HCT116 (cell line): ENCODE results near the gene CERS6. TPM values are rescaled to one million over a fixed set of nuclear protein-coding genes. Genes with fewer than 3 reads are reported as not detected.

Experiments
- ELF1 ChIP-seq: IDR thresholded peaks from 2 replicates; pipeline ENCODE4 v1.6.1; 2012; ENCODE audit warnings: low read depth, borderline replicate concordance
- POLR2AphosphoS5 ChIP-seq: IDR thresholded peaks from 2 replicates; pipeline ENCODE4 v1.6.1; 2011; ENCODE audit warnings: mild to moderate bottlenecking, low read depth, low read length, moderate library complexity
- REST ChIP-seq: IDR thresholded peaks from 2 replicates; pipeline ENCODE4 v1.6.1; 2012; ENCODE audit warnings: low read depth
- SP1 ChIP-seq: IDR thresholded peaks from 2 replicates; pipeline ENCODE4 v1.6.1; 2012; ENCODE audit warnings: low read depth
- SRF ChIP-seq: IDR thresholded peaks from 2 replicates; pipeline ENCODE4 v1.6.1; 2012; ENCODE audit warnings: low read depth
- YY1 ChIP-seq: IDR thresholded peaks from 2 replicates; pipeline ENCODE4 v1.6.1; 2011; ENCODE audit warnings: low read length, low read depth, moderate library complexity, mild to moderate bottlenecking; ENCODE audit not compliant: insufficient replicate concordance; ENCODE audit errors: extremely low read depth
- total RNA-seq: library from RNA; stranded (reverse); gene quantifications from one replicate; pipeline ENCODE4 v1.2.1, GENCODE V29; 2021; ENCODE audit not compliant: unreplicated experiment
- TF ChIP-seq, protein P1 (sequence below), 3 experiments: fragments of 200-600 bp in 1 of 3; sonication (generic) in 1 of 3; IDR thresholded peaks in 2 of 3; conservative IDR thresholded peaks in 1 of 3; 2 replicates each; pipeline ENCODE4 v1.5.1; 2012 to 2017; ENCODE audit warnings: low read depth in 2 of 3, low read length in 2 of 3, antibody characterized with exemption in 1 of 3, borderline replicate concordance in 1 of 3, control low read depth in 1 of 3, mild to moderate bottlenecking in 1 of 3, mixed read lengths in 1 of 3, mixed run types in 1 of 3, moderate library complexity in 1 of 3; ENCODE audit not compliant: insufficient read depth in 1 of 3

Gene CERS6
- total RNA-seq, 1 experiment from 2014 or later = 37.0 TPM

DNA sequence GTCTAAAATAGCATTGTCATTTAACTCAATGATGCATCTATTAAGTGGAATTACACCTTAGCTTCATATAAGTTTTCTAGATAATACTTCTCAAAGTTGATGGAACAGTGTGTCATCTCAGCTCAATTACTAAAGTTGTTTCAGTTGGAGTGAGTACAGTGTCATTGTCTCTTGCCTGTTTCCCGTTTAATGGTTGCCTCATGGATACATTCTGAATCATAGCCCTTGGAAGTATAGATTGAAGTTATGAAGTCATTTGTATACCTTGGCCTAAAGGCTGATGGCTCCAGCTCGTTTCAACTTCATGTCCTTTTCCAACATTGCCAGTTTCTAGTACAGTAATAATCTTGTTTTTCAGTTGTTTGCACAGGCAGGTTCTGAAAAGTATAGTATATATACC, 215.9 kb downstream of the CERS6 start (continued):
- no peak for TF ChIP-seq REST
- TF ChIP-seq, protein P1, sequence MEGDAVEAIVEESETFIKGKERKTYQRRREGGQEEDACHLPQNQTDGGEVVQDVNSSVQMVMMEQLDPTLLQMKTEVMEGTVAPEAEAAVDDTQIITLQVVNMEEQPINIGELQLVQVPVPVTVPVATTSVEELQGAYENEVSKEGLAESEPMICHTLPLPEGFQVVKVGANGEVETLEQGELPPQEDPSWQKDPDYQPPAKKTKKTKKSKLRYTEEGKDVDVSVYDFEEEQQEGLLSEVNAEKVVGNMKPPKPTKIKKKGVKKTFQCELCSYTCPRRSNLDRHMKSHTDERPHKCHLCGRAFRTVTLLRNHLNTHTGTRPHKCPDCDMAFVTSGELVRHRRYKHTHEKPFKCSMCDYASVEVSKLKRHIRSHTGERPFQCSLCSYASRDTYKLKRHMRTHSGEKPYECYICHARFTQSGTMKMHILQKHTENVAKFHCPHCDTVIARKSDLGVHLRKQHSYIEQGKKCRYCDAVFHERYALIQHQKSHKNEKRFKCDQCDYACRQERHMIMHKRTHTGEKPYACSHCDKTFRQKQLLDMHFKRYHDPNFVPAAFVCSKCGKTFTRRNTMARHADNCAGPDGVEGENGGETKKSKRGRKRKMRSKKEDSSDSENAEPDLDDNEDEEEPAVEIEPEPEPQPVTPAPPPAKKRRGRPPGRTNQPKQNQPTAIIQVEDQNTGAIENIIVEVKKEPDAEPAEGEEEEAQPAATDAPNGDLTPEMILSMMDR (IDR thresholded peaks at IDR 0.05 in 2 of 3, conservative IDR thresholded peaks at IDR 0.05 in 1 of 3; ENCODE audit: borderline replicate concordance in 1 of 3, insufficient read depth in 1 of 3, low read depth in 2 of 3, low read length in 2 of 3) = no peak
- no peak for TF ChIP-seq SRF
- no peak for TF ChIP-seq SP1
- TF ChIP-seq ELF1 = no peak
- no peak for TF ChIP-seq YY1
- no peak for TF ChIP-seq POLR2AphosphoS5
